Epithelial cell of esophagus (primary cell): ENCODE data around the gene CTNNA2.

ENCODE experiments used
- DNase-seq: peaks from one replicate; pipeline ENCODE4 v3.0.0; 2010; ENCODE audit warnings: low read depth
- H3K4me3 ChIP-seq: 2 replicates; pipeline ENCODE4 v1.5.1; 2011; ENCODE audit warnings: mild to moderate bottlenecking, low read length, control low read depth
- TF ChIP-seq, protein P1 (sequence below): IDR thresholded peaks from 2 replicates; pipeline ENCODE4 v1.5.1; 2011; ENCODE audit warnings: low read depth, mild to moderate bottlenecking, low read length, control low read depth, inconsistent platforms; ENCODE audit not compliant: insufficient read depth; ENCODE audit errors: missing control alignments

The CTNNA2 gene

GRCh38 chr2:80545420-80546210 is 1032.8 kb downstream of the CTNNA2 start:
- TF ChIP-seq, protein P1, sequence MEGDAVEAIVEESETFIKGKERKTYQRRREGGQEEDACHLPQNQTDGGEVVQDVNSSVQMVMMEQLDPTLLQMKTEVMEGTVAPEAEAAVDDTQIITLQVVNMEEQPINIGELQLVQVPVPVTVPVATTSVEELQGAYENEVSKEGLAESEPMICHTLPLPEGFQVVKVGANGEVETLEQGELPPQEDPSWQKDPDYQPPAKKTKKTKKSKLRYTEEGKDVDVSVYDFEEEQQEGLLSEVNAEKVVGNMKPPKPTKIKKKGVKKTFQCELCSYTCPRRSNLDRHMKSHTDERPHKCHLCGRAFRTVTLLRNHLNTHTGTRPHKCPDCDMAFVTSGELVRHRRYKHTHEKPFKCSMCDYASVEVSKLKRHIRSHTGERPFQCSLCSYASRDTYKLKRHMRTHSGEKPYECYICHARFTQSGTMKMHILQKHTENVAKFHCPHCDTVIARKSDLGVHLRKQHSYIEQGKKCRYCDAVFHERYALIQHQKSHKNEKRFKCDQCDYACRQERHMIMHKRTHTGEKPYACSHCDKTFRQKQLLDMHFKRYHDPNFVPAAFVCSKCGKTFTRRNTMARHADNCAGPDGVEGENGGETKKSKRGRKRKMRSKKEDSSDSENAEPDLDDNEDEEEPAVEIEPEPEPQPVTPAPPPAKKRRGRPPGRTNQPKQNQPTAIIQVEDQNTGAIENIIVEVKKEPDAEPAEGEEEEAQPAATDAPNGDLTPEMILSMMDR: no peak

GRCh38 chr2:80546766-80547165 is 1033.9 kb downstream of the CTNNA2 start:
- peak; percentile 41 for DNase-seq
- TF ChIP-seq, protein P1: no peak
- H3K4me3 ChIP-seq: no peak overlapping the region

More at GRCh38 chr2:80545420-80546210, 1032.8 kb downstream of the CTNNA2 start:
- DNase-seq: no peak
- no peak overlapping the region for H3K4me3 ChIP-seq

- no peak for DNase-seq
- TF ChIP-seq, protein P1: no peak
These were observed 1034.5 kb downstream of the CTNNA2 start for GRCh38 chr2:80547344-80547743.

GRCh38 chr2:80548469-80548868 is 1035.6 kb downstream of the CTNNA2 start:
- DNase-seq: peak; percentile 83
- TF ChIP-seq, protein P1: no peak
- H3K4me3 ChIP-seq: no peak overlapping the region

More at GRCh38 chr2:80547344-80547743, 1034.5 kb downstream of the CTNNA2 start:
- H3K4me3 ChIP-seq: no peak overlapping the region

DNA sequence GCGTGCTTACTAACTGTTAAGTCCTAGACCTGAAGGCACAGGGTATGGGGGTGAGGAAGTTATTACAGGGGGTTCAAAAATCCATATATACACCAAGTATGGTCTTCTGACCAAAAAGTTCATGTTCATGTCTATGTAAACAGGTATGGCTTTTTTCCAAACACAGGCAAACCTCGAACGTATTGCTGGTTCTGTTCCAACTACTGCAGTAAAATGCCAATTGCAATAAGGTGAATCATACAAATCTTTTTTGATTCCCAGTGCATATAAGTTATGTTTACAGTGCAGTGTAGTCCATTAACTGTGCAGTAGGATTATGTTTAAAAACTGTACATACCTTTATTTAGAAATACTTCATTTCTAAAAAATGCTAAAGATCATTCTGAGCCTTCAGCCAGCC is 1037.0 kb downstream of the CTNNA2 start:
- TF ChIP-seq, protein P1: no peak
- peak; percentile 20 for DNase-seq
- no peak overlapping the region for H3K4me3 ChIP-seq

GRCh38 chr2:80560326-80560725 is 1047.5 kb downstream of the CTNNA2 start:
- no peak overlapping the region for H3K4me3 ChIP-seq
- TF ChIP-seq, protein P1: no peak
- peak; percentile 71 for DNase-seq

GRCh38 chr2:80568011-80568410 is 1055.2 kb downstream of the CTNNA2 start:
- TF ChIP-seq, protein P1: no peak
- DNase-seq: no peak
- H3K4me3 ChIP-seq: no peak overlapping the region
